Amygdala (tissue), 56 donors: ENCODE measurements around the gene ETV6.

Experiments
- DNase-seq, 56 donors: peaks; one replicate each; lab custom pipeline; 2025; lab: John Stamatoyannopoulos, UW

Gene ETV6

GRCh38 chr12:11929714-11930113 is 280.2 kb downstream of the ETV6 start:
- no peak for DNase-seq

- no peak for DNase-seq
Measured at GRCh38 chr12:11939223-11939622, 289.7 kb downstream of the ETV6 start.

GRCh38 chr12:11941606-11942337 is 292.3 kb downstream of the ETV6 start:
- peak in 3 of 56 donors; percentile 14 to 36 (median 35) for DNase-seq

- peak in 1 of 56 donors; percentile 1 for DNase-seq
Measured at GRCh38 chr12:11943919-11944700, 294.6 kb downstream of the ETV6 start.
